ENCODE results near the gene CKAP2L.

DNA sequence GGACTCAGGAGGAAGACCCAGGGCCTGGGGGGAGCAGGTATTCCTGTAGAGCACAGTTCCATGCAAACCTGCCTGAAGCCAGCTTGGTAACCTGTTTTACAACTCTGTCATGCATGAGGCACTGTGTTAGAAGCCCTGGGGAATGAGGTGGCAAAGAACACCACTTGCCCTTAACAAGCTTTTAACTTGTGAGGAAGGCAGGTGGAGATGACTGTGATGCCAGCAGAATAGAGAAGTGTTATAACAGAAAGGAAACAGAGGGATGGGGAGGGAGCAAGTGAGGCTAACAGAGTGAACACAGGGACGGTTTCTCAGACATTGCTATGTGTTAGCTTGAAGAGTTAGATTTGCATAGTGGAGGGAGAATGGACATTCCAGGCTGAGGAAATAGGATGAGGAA lies 31.4 kb upstream of the CKAP2L start:
- TF ChIP-seq, protein P1, sequence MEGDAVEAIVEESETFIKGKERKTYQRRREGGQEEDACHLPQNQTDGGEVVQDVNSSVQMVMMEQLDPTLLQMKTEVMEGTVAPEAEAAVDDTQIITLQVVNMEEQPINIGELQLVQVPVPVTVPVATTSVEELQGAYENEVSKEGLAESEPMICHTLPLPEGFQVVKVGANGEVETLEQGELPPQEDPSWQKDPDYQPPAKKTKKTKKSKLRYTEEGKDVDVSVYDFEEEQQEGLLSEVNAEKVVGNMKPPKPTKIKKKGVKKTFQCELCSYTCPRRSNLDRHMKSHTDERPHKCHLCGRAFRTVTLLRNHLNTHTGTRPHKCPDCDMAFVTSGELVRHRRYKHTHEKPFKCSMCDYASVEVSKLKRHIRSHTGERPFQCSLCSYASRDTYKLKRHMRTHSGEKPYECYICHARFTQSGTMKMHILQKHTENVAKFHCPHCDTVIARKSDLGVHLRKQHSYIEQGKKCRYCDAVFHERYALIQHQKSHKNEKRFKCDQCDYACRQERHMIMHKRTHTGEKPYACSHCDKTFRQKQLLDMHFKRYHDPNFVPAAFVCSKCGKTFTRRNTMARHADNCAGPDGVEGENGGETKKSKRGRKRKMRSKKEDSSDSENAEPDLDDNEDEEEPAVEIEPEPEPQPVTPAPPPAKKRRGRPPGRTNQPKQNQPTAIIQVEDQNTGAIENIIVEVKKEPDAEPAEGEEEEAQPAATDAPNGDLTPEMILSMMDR (conservative IDR thresholded peaks at IDR 0.05; ENCODE audit: low read depth in 2 of 2) = no peak
- TF ChIP-seq EZH2 (IDR thresholded peaks at IDR 0.05; ENCODE audit: low read depth, unreplicated experiment) = no peak
- TF ChIP-seq POLR2AphosphoS5 (IDR thresholded peaks at IDR 0.05; ENCODE audit: low read depth) = no peak
- TF ChIP-seq EZH2phosphoT487 (IDR thresholded peaks at IDR 0.05; ENCODE audit: unreplicated experiment) = no peak
- no peak for TF ChIP-seq ZNF331 (CRISPR knock-in tag; IDR thresholded peaks at IDR 0.05; ENCODE audit: low read depth)
- TF ChIP-seq CREB1 (CRISPR knock-in tag; IDR thresholded peaks at IDR 0.05; ENCODE audit: low read depth) = no peak
- TF ChIP-seq STAT1 (IDR thresholded peaks at IDR 0.05; ENCODE audit: unreplicated experiment) = no peak

All from GM23338 (cell line).